ENCODE data around the gene NEURL1.
"Not testable (repeated sequence)": the region's sequence is repeated elsewhere in the genome, so short reads cannot be mapped to it uniquely, and the experiment has no call there.

The NEURL1 gene

GRCh38 chr10:103465411-103466179 lies 27.9 kb upstream of the NEURL1 start:
- DNase-seq, result no peak

GRCh38 chr10:103466734-103467133 lies 26.8 kb upstream of the NEURL1 start:
- no peak for DNase-seq

- DNase-seq, result no peak
Measured at GRCh38 chr10:103467406-103467805, 26.1 kb upstream of the NEURL1 start.

GRCh38 chr10:103469201-103469600 lies 24.3 kb upstream of the NEURL1 start:
- DNase-seq, result no peak

- no peak for DNase-seq
Measured at GRCh38 chr10:103470761-103471653, 22.5 kb upstream of the NEURL1 start.

GRCh38 chr10:103472005-103472404 lies 21.5 kb upstream of the NEURL1 start:
- DNase-seq, result no peak

GRCh38 chr10:103473261-103473671 lies 20.2 kb upstream of the NEURL1 start:
- no peak for DNase-seq

- DNase-seq, result no peak
Measured at GRCh38 chr10:103474077-103474476, 19.4 kb upstream of the NEURL1 start.

GRCh38 chr10:103475437-103475836 lies 18.1 kb upstream of the NEURL1 start:
- no peak for DNase-seq

GRCh38 chr10:103476046-103476768 lies 17.3 kb upstream of the NEURL1 start:
- no peak for DNase-seq

- DNase-seq, result no peak
Measured at GRCh38 chr10:103478671-103479070, 14.8 kb upstream of the NEURL1 start.

GRCh38 chr10:103479135-103479534 lies 14.4 kb upstream of the NEURL1 start, which contains the start of gene CALHM3:
Gene CALHM3, minus strand, starts transcription at chr10:103479240. Its CDS starts 208 bp downstream, at chr10:103479032.
- no peak for DNase-seq

- DNase-seq, result no peak
Measured at GRCh38 chr10:103480521-103480920, 13.0 kb upstream of the NEURL1 start.

- no peak for DNase-seq
Measured at GRCh38 chr10:103481974-103482531, 11.5 kb upstream of the NEURL1 start.

GRCh38 chr10:103486635-103487409 lies 6.7 kb upstream of the NEURL1 start:
- DNase-seq, result not testable (repeated sequence)

- no peak for DNase-seq
Measured at GRCh38 chr10:103487410-103487708, 6.1 kb upstream of the NEURL1 start.

GRCh38 chr10:103490986-103491314 lies 2.6 kb upstream of the NEURL1 start:
- DNase-seq, result no peak

GRCh38 chr10:103491729-103492364 lies 1.7 kb upstream of the NEURL1 start:
- DNase-seq, result no peak

- no peak for DNase-seq
Measured at GRCh38 chr10:103492655-103493261, 747 bp upstream of the NEURL1 start.

GRCh38 chr10:103493916-103494877 lies 692 bp downstream of the NEURL1 start:
- DNase-seq, result no peak
